Esophagus muscularis mucosa (tissue), 4 donors: ENCODE data around the gene PDE8B. TPM values are rescaled to one million over a fixed set of nuclear protein-coding genes. Genes with fewer than 3 reads are reported as not detected.

Experiments used
- DNase-seq: peaks from one replicate; pipeline ENCODE4 v3.0.0-alpha.2; 2017; ENCODE audit errors: extremely low spot score
- H3K27ac ChIP-seq, 4 donors: fragments of 200-600 bp; sonication (generic); replicated peaks in 1 of 4; 1 replicate in 3 of 4; 2 replicates in 1 of 4; pipeline ENCODE4 v1.5.1; 2016 to 2019; ENCODE audit warnings: mild to moderate bottlenecking in 1 of 4
- H3K27me3 ChIP-seq, 4 donors: fragments of 200-600 bp; sonication (generic); one replicate each; pipeline versions ENCODE4 v1.5.1 to v1.6.0; 2016 to 2019
- H3K36me3 ChIP-seq, 4 donors: fragments of 200-600 bp; sonication (generic); one replicate each; pipeline ENCODE4 v1.5.1; 2016 to 2019
- H3K4me1 ChIP-seq, 4 donors: fragments of 200-600 bp; sonication (generic); one replicate each; pipeline ENCODE4 v1.5.1; 2016 to 2019
- H3K4me3 ChIP-seq, 4 donors: fragments of 200-600 bp; sonication (generic); 1 replicate in 2 of 4; 2 replicates in 2 of 4; pipeline ENCODE4 v1.5.1; 2016 to 2019; ENCODE audit warnings: mild to moderate bottlenecking in 4 of 4, moderate library complexity in 1 of 4
- H3K9me3 ChIP-seq, 4 donors: fragments of 200-600 bp; sonication (generic); 1 replicate in 3 of 4; 2 replicates in 1 of 4; pipeline ENCODE4 v1.5.1; 2016 to 2019
- CTCF ChIP-seq, 3 experiments: fragments of 200-600 bp in 2 of 3; fragments of 450-650 bp in 1 of 3; sonication (generic) in 2 of 3; IDR thresholded peaks; one replicate each; pipeline ENCODE4 v1.5.1; 2017 to 2019; ENCODE audit warnings: antibody characterized with exemption in 3 of 3, mild to moderate bottlenecking in 2 of 3, moderate library complexity in 1 of 3
- EP300 ChIP-seq: sonication (generic); formaldehyde crosslinking; IDR thresholded peaks from one replicate; pipeline ENCODE4 v1.6.1; 2017; ENCODE audit warnings: antibody characterized with exemption
- POLR2A ChIP-seq: fragments of 450-650 bp; IDR thresholded peaks from one replicate; pipeline ENCODE4 v1.6.1; 2017; ENCODE audit warnings: antibody characterized with exemption, moderate library complexity, mild to moderate bottlenecking, low read depth
- POLR2AphosphoS5 ChIP-seq, 2 donors: sonication (generic); formaldehyde crosslinking; IDR thresholded peaks; one replicate each; pipeline ENCODE4 v1.6.1; 2017; ENCODE audit warnings: antibody characterized with exemption in 2 of 2
- WGBS: methylation state at CpG from one replicate; pipeline ENCODE4 v1.1.5; 2018; 5-methylcytosine and 5-hydroxymethylcytosine counted together
- intact Hi-C: fragments of 100-400 bp; cut with DNase I; formaldehyde crosslinking; loops from one replicate; pipeline ENCODE4 v1.15.1; 2023
- total RNA-seq, 4 donors: library from RNA; depleted of rRNA; stranded (reverse); fragments of >200 nt; gene quantifications; one replicate each; pipeline versions ENCODE4 v1.1.0 to v1.2.1, GENCODE V29; 2016

Gene PDE8B
- total RNA-seq, 4 donors from 2014 or later, result 0.83 to 7.1 (median 1.5) TPM

- intact Hi-C loops, result no loop called here
- H3K4me3 ChIP-seq, result no peak overlapping the region
- DNase-seq, result peak; percentile 64
- peaks cover 0 to 6% (median 0%) of the 10 kb centered on the region in 4 donors for H3K27me3 ChIP-seq
- no peaks in the 10 kb centered on the region for H3K36me3 ChIP-seq
- H3K9me3 ChIP-seq, result no peaks in the 10 kb centered on the region
- TF ChIP-seq POLR2AphosphoS5 (IDR thresholded peaks at IDR 0.05) (no peak), EP300 (no peak), CTCF (IDR thresholded peaks at IDR 0.05) (no peak), POLR2A (no peak)
- H3K27ac ChIP-seq, result no peak overlapping the region
- 95% methylated on average over 1 of the region's 1 CpG for WGBS
- H3K4me1 ChIP-seq, result peaks cover 11 to 18% (median 14%) of the 10 kb centered on the region in 4 donors
Measured at GRCh38 chr5:77172713-77173328, 37.7 kb upstream of the PDE8B start.

GRCh38 chr5:77174526-77174925 is 36.0 kb upstream of the PDE8B start:
- intact Hi-C loops, result no loop called here
- TF ChIP-seq POLR2A (no peak), EP300 (no peak), POLR2AphosphoS5 (IDR thresholded peaks at IDR 0.05) (no peak), CTCF (IDR thresholded peaks at IDR 0.05) (no peak)

GRCh38 chr5:77175231-77175630 is 35.2 kb upstream of the PDE8B start:
- Histone ChIP-seq H3K27me3 (peaks cover 0 to 28% (median 4%) of the 10 kb centered on the region in 4 donors), H3K36me3 (no peaks in the 10 kb centered on the region), H3K4me1 (peaks cover 3 to 10% (median 5%) of the 10 kb centered on the region in 4 donors), H3K4me3 (no peak overlapping the region), H3K27ac (no peak overlapping the region), H3K9me3 (no peaks in the 10 kb centered on the region)
- TF ChIP-seq CTCF (IDR thresholded peaks at IDR 0.05) (no peak), EP300 (no peak), POLR2AphosphoS5 (IDR thresholded peaks at IDR 0.05) (no peak), POLR2A (no peak)
- peak; percentile 21 for DNase-seq
- intact Hi-C loops, result no loop called here

More at GRCh38 chr5:77174526-77174925, 36.0 kb upstream of the PDE8B start:
- 97% methylated on average over 6 of the region's 6 CpGs for WGBS
- Histone ChIP-seq H3K9me3 (no peaks in the 10 kb centered on the region), H3K27me3 (peaks cover 0 to 23% (median 0%) of the 10 kb centered on the region in 4 donors), H3K36me3 (no peaks in the 10 kb centered on the region), H3K4me1 (peaks cover 0 to 6% (median 0%) of the 10 kb centered on the region in 4 donors), H3K27ac (no peak overlapping the region), H3K4me3 (no peak overlapping the region)
- peak; percentile 81 for DNase-seq

GRCh38 chr5:77176429-77176828 is 34.1 kb upstream of the PDE8B start:
- TF ChIP-seq CTCF (IDR thresholded peaks at IDR 0.05) (no peak), POLR2A (no peak), EP300 (no peak)
- Histone ChIP-seq H3K36me3 (no peaks in the 10 kb centered on the region), H3K27ac (no peak overlapping the region), H3K4me3 (no peak overlapping the region), H3K9me3 (no peaks in the 10 kb centered on the region), H3K27me3 (peaks cover 0 to 40% (median 10%) of the 10 kb centered on the region in 4 donors), H3K4me1 (peaks cover 9 to 21% (median 15%) of the 10 kb centered on the region in 4 donors)
- no peak for DNase-seq
- intact Hi-C loops, result no loop called here
- 94% methylated on average over 5 of the region's 5 CpGs for WGBS

GRCh38 chr5:77177576-77177975 is 32.9 kb upstream of the PDE8B start:
- no peak overlapping the region for H3K4me3 ChIP-seq
- DNase-seq, result no peak
- peaks cover 0 to 43% (median 11%) of the 10 kb centered on the region in 4 donors for H3K27me3 ChIP-seq
- WGBS, result 98% methylated on average over 5 of the region's 5 CpGs
- no peaks in the 10 kb centered on the region for H3K36me3 ChIP-seq
- peaks cover 9 to 21% (median 15%) of the 10 kb centered on the region in 4 donors for H3K4me1 ChIP-seq
- H3K9me3 ChIP-seq, result no peaks in the 10 kb centered on the region
- TF ChIP-seq CTCF (IDR thresholded peaks at IDR 0.05), result no peak
- no peak for TF ChIP-seq POLR2AphosphoS5 (IDR thresholded peaks at IDR 0.05)
- no peak for TF ChIP-seq POLR2A
- no peak overlapping the region for H3K27ac ChIP-seq
- intact Hi-C loops, result no loop called here
